HUES64 (cell line): ENCODE data around the gene TCN2.

ENCODE experiments used
- H3K27ac ChIP-seq: 2 replicates; pipeline ENCODE4 v1.7.0; 2013; ENCODE audit warnings: low read depth, low read length, inconsistent platforms
- H3K27me3 ChIP-seq: 2 replicates; pipeline ENCODE4 v1.6.1; 2013; ENCODE audit warnings: mild to moderate bottlenecking, low read length; ENCODE audit not compliant: insufficient read depth
- H3K36me3 ChIP-seq: 2 replicates; pipeline ENCODE4 v1.6.1; 2013; ENCODE audit warnings: mild to moderate bottlenecking, low read length; ENCODE audit not compliant: insufficient read depth
- H3K4me1 ChIP-seq: 2 replicates; pipeline ENCODE4 v1.6.1; 2013; ENCODE audit warnings: mild to moderate bottlenecking, low read length, moderate library complexity; ENCODE audit not compliant: insufficient read depth
- H3K4me3 ChIP-seq: 2 replicates; pipeline ENCODE4 v1.5.1; 2013; ENCODE audit warnings: mild to moderate bottlenecking, low read length, moderate library complexity
- H3K9ac ChIP-seq: 2 replicates; pipeline ENCODE4 v1.6.1; 2013; ENCODE audit warnings: mild to moderate bottlenecking, low read depth, low read length
- H3K9me3 ChIP-seq: 2 replicates; pipeline ENCODE4 v1.6.1; 2013; ENCODE audit warnings: low read depth, low read length; ENCODE audit not compliant: insufficient read depth
- WGBS: fragments of 150-250, 120-280 bp; methylation state at CpG from one replicate; pipeline ENCODE4 v1.1.7; 2013; ENCODE audit warnings: missing lambda C conversion rate; 5-methylcytosine and 5-hydroxymethylcytosine counted together

The TCN2 gene

DNA sequence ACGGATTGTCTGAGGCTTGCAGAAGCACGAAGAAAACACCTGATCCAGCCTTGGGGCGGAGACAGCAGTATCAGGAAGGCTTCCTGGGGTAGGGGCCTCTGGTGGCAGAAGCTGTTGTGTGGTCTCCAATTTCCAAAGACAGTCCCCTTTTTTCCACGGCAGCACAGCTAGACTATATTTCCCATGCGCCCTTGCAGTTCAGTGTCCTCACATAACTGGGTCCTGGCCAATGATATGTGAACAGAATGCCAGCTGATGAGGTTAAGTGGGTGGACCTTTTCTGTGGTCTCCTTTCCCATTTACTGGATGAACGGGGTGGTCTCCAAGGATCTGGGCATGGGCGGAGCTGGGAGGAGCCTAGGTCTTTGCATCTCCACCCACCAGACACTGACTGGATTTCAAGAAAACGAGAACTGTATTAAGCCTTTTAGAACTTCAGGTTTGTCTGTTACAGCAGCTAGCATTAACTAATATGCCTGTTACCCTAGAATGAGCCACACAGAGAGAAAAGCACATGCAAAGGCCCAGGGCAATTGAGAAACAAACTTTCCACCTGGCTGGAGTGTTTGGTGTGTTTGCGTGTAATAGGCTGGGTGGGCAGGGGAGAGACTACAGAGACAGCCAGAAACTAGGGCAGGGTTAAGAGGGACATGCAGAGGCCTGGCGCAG, 38.7 kb upstream of the TCN2 start:
- H3K4me1 ChIP-seq = peaks cover 5% of the 10 kb centered on the region; the same call in 1 of the 2 replicates
- H3K36me3 ChIP-seq = no peaks in the 10 kb centered on the region
- H3K27ac ChIP-seq = no peak overlapping the region
- H3K27me3 ChIP-seq = no peaks in the 10 kb centered on the region
- H3K9ac ChIP-seq = no peak overlapping the region
- no peaks in the 10 kb centered on the region for H3K9me3 ChIP-seq
- WGBS = 78% methylated on average over 10 of the region's 10 CpGs
- H3K4me3 ChIP-seq = no peak overlapping the region

DNA sequence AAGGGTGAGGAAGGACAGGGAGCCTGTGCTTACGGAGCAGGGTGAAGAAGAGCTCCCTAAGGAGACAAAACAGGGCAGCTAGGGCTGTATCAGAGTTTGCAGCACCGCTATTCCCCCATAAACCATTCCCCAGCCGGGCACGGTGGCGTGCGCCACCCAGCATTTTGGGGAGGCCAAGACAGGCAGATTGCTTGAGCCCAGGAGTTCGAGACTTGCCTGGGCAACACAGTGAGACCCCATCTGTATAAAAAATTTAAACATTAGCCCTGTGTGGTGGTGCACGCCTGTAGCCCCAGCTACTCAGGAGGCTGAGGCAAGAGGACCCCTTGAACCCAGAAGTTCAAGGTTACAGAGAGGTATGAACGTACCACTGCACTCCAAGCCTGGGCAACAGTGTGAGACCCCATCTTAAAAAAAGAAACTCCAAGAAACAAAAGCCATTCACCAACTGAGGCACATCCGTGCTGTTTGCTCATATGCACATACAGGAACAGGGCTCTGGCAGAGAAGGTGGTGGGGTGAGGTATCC, 37.2 kb upstream of the TCN2 start:
- Histone ChIP-seq H3K27ac (no peak overlapping the region), H3K9me3 (no peaks in the 10 kb centered on the region), H3K36me3 (no peaks in the 10 kb centered on the region), H3K9ac (no peak overlapping the region), H3K27me3 (no peaks in the 10 kb centered on the region), H3K4me3 (no peak overlapping the region), H3K4me1 (peaks cover 2% of the 10 kb centered on the region; the same call in 1 of the 2 replicates)
- WGBS = 94% methylated on average over 10 of the region's 10 CpGs

DNA sequence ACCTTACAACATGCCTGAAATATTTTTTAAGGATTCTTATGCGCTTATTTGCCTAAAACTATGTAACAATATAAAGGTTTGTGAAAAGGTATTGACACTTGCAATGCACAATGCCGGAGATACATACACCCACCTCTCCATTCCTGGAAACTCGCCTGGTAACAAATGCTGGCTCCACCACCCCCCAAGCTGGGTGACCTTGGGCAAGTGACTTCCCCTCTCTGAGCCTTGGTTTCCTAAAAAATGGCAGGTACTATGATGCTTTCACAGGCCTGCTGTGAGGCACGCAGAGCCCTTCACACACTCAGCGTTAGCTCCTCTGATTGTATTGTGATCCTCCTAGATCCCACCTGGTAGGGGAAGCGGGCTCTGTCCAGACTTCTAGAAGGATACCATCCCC, 34.8 kb upstream of the TCN2 start:
- Histone ChIP-seq H3K4me3 (no peak overlapping the region), H3K9ac (no peak overlapping the region), H3K9me3 (no peaks in the 10 kb centered on the region), H3K27ac (no peak overlapping the region), H3K4me1 (no peaks in the 10 kb centered on the region; the same call in 1 of the 2 replicates), H3K27me3 (no peaks in the 10 kb centered on the region), H3K36me3 (peaks cover 18% of the 10 kb centered on the region)
- 91% methylated on average over 5 of the region's 6 CpGs for WGBS

DNA sequence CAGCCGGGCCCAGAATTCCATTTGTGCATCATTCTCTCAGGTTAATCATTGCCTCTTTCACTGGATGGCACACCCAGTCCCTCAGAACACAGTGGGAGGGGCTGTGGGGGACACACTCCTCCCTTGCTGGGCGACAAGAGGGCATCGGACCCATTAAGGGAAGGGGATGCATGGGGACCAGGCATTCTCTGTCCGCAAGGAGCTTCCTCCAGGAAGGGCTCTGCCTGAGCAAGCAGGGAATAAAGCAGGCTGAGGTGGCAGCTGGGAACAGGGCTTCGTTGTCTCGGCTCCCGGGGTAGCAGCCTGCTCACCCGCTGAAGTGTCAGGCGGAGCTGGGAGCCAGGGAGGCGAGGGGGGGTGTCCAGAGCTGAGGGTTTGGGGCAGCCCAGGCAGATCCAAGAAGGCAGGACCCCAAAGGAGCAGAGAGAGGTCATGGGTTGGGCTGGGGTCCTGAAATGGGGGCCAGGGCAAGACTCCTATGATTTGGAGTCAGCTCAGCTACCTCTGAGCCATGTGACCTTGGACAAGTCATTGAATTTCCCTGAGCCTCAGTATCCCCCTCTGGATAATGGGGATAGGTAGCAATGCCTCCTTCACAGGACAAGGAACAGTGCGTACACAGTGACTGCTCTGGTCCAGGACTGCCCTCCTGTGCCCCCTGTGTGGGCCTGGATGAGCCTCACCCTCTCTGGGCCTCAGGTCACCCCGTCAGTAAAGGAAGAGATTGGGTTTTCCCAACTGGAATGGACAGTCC, 34.0 kb upstream of the TCN2 start:
- 80% methylated on average over 12 of the region's 12 CpGs for WGBS
- Histone ChIP-seq H3K9me3 (no peaks in the 10 kb centered on the region), H3K4me1 (no peaks in the 10 kb centered on the region; the same call in 1 of the 2 replicates), H3K27me3 (no peaks in the 10 kb centered on the region), H3K27ac (no peak overlapping the region), H3K9ac (no peak overlapping the region), H3K4me3 (no peak overlapping the region), H3K36me3 (peaks cover 26% of the 10 kb centered on the region)

DNA sequence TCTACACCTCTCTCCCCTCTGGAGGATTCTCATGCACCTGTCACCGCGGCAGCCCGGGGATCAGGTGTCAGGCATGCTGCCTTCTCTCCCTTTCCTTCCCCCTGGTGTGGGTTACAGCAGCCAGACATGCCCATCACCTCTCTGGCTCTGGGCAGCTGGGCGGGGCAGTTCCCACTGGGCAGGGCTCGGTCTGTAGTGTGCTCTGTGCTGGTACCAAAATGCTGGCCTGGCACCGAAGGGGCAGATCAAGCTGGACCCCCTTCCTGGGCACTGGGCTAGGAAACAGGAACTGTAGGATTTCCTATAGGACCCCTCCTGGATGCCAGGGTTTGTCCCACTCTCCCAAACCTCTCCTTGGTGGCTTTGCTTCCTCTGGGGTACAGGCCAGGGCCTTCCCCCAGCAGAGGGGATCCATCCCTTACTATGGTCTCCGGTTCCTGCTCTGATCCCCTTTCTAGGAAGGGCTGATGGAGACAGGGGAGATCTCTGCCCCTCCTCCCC, 33.3 kb upstream of the TCN2 start:
- H3K9me3 ChIP-seq = no peaks in the 10 kb centered on the region
- H3K9ac ChIP-seq = peak overlapping the region; percentile 67; the same call in 1 of the 2 replicates
- no peaks in the 10 kb centered on the region; the same call in 1 of the 2 replicates for H3K4me1 ChIP-seq
- H3K27me3 ChIP-seq = no peaks in the 10 kb centered on the region
- 65% methylated on average over 7 of the region's 7 CpGs for WGBS
- H3K36me3 ChIP-seq = peaks cover 32% of the 10 kb centered on the region
- H3K27ac ChIP-seq = no peak overlapping the region
- peak overlapping the region; percentile 67 for H3K4me3 ChIP-seq

DNA sequence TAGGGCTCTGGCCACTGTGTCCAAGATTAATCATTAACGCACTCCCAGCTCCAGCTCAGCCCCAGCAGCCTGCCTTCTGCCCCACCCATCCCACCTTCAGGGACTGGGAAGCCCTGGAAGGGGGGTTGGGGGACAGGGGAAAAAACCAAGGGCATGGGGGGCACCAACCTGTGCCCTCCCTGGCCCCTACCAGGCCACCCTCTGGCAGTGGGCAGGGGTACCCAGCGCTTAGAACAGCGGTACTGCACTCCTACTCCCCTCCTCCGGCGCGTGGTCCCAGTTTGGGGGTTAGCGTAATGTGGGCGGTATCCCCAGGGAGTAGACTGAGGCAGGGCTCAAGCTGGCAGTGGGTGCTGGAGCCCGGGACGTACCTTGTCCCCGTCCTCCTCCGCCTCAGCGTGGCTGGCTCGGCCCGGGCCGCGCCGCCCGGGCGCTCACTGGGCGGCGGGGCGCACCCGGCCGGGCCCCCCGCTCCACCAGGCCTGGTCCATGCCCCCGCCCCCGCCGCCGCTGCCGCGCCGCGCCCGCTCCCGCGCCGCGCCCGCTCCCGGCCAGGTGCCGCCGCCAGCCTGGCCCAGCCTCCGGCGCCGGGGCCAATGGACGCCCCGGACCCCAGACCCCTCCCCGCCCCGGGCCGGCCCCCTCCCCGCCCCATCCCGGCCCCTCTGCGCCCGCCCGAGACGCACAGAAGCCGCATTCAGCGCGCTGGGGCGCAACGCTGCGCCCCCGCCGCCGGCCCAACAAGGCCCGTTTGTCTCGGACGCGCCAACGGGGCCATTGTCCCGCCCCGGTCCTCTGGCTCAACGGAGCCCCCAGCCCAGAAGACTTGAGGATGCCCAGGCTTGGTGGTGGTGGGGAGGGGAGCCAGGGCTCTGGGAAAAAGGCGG, 32.6 kb upstream of the TCN2 start, which contains the start of gene GAL3ST1:
Gene GAL3ST1 (minus strand): TSS at position 571 of the 887 bp plus-strand sequence. CDS start 17,273 bp downstream, outside the sequence.
- peaks cover 39% of the 10 kb centered on the region for H3K36me3 ChIP-seq
- no peaks in the 10 kb centered on the region; the same call in 1 of the 2 replicates for H3K4me1 ChIP-seq
- H3K27ac ChIP-seq = no peak within 1 kb of the TSS
- peak within 1 kb of the TSS; percentile 67 for H3K4me3 ChIP-seq
- H3K9me3 ChIP-seq = no peaks in the 10 kb centered on the region
- H3K27me3 ChIP-seq = no peaks in the 10 kb centered on the region
- 3% methylated on average over 74 of the region's 75 CpGs for WGBS
- peak within 1 kb of the TSS; percentile 67 for H3K9ac ChIP-seq

DNA sequence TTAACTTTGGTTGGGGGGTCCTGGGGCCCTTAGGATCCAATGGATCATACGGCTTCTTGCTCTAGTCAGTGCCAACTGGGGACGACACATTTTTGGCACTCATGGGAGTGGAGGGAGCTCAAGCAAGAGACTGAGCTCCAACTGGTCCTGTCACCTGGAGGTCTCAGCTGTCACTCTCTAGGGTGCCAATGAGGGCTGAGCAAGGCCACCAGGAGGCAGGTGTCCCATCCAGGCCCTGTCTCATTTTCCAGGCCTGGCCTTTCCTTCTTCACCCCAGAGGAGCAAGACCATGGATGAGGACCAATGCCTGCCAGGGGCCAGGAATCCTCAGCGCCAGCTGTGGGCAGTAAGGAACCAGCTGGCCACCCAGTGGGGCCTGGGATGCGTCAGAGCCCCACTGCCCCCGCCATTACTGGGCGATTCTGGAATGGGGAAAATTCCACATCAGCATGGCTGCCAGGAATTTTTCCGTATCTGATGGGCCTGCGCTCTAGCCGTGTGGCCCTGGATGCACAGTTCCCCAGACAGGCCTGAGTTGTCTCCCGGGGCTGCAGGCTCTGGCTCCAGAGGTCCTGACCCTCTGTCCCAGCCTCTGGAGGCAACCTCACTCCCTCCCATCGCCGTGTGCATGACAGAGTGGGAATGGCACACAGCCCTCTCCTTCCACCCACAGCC, 31.8 kb upstream of the TCN2 start:
- peaks cover 47% of the 10 kb centered on the region for H3K36me3 ChIP-seq
- peak overlapping the region; percentile 56 for H3K4me3 ChIP-seq
- 84% methylated on average over 12 of the region's 12 CpGs for WGBS
- no peaks in the 10 kb centered on the region for H3K27me3 ChIP-seq
- no peak overlapping the region for H3K27ac ChIP-seq
- H3K4me1 ChIP-seq = no peaks in the 10 kb centered on the region; the same call in 1 of the 2 replicates
- no peaks in the 10 kb centered on the region for H3K9me3 ChIP-seq
- H3K9ac ChIP-seq = peak overlapping the region; percentile 39; the same call in 1 of the 2 replicates

DNA sequence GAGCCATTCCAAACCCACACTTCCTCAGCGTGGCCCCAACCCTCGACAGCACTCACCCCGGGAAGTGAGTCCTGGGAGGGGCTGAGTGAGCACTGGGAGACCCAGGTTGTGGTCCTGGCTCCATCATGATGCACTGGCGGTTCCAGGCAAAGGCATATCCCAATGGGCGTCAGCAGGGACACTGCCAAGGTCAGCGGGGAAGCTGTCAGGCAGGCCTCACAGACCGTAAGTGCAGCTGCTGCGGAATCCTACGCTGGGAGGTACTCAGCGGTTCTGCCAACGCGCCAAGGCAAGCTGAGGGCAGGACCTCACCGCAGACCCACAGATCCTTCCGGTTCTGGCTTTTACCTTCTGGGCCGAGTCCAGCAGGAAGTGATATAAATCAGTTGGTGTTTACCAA, 31.1 kb upstream of the TCN2 start:
- no peak overlapping the region for H3K27ac ChIP-seq
- H3K36me3 ChIP-seq = peaks cover 54% of the 10 kb centered on the region
- no peaks in the 10 kb centered on the region for H3K9me3 ChIP-seq
- no peaks in the 10 kb centered on the region for H3K27me3 ChIP-seq
- no peaks in the 10 kb centered on the region; the same call in 1 of the 2 replicates for H3K4me1 ChIP-seq
- no peak overlapping the region for H3K4me3 ChIP-seq
- no peak overlapping the region for H3K9ac ChIP-seq
- WGBS = 94% methylated on average over 15 of the region's 15 CpGs

DNA sequence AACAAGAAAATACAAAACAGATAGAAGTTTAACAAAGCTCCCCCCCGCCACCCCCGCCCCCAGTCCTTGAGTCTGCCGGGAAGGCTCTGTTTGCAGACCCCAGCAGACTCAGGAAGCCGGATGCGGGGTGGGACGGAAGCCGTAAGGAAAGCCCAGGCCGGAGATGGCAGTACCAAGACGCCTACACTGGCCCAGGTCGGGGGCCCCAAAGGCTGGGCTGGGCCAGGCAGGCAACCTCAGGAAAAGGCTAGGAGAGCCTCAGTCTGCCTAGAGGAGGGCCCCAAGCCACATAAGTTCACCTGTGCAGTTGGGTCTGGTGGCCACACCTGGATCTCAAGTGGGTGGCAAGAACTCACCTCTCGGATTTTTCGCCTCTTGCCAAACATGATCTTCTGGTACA, 28.5 kb upstream of the TCN2 start:
- Histone ChIP-seq H3K4me3 (no peak overlapping the region), H3K36me3 (peaks cover 80% of the 10 kb centered on the region), H3K27ac (no peak overlapping the region), H3K9me3 (no peaks in the 10 kb centered on the region), H3K27me3 (no peaks in the 10 kb centered on the region), H3K9ac (no peak overlapping the region), H3K4me1 (no peaks in the 10 kb centered on the region; the same call in 1 of the 2 replicates)
- 95% methylated on average over 12 of the region's 12 CpGs for WGBS

DNA sequence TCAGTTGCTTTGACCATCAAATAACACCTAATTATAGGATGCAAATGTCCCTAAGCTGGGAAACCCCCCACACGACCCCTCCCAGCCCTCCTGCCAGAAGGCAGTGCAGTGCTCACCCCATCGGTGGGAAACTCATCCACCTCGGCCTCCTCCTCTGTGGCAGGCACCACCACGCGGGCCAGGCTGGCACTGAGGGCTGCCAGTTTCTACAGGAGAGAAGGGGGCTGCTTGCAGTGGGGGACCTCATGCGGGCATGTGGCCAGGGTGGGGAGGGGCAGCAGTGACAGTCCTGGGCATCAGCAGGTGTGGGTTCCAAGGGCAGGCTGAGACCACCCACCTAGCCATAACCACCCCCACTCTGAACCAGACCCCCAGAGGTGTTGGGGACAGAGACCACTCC, 26.1 kb upstream of the TCN2 start:
- peaks cover 98% of the 10 kb centered on the region for H3K36me3 ChIP-seq
- H3K4me3 ChIP-seq = no peak overlapping the region
- no peaks in the 10 kb centered on the region for H3K4me1 ChIP-seq
- H3K9me3 ChIP-seq = no peaks in the 10 kb centered on the region
- 91% methylated on average over 6 of the region's 6 CpGs for WGBS
- no peaks in the 10 kb centered on the region for H3K27me3 ChIP-seq
- H3K27ac ChIP-seq = no peak overlapping the region
- no peak overlapping the region for H3K9ac ChIP-seq
